ENCODE measurements around the gene TTC21B.

DNA sequence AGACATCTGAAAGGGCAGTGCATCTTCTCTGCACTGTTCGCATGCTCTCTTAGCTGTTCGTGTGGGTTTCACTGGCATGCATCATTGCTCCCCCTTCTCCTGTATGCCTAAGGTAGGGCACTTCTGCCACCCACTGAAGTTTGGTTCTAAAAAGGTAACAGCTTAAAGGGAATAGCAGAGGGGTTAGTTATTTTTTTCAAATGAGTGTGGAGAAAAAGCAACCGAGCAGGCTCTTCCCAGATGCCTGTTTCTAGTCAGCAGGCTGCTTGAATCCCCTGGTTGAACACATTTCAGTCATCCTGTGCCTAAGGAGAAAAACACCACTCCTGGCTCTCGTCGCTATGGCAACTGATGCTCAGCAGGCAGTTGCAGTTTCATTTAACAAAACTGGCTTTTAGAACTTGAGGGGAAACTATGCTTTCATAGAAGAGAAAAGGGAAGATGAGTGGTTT, 89.7 kb downstream of the TTC21B start:
- no peak for TF ChIP-seq EZH2phosphoT487 (IDR thresholded peaks at IDR 0.05; ENCODE audit: low read length)
- TF ChIP-seq, protein P1, sequence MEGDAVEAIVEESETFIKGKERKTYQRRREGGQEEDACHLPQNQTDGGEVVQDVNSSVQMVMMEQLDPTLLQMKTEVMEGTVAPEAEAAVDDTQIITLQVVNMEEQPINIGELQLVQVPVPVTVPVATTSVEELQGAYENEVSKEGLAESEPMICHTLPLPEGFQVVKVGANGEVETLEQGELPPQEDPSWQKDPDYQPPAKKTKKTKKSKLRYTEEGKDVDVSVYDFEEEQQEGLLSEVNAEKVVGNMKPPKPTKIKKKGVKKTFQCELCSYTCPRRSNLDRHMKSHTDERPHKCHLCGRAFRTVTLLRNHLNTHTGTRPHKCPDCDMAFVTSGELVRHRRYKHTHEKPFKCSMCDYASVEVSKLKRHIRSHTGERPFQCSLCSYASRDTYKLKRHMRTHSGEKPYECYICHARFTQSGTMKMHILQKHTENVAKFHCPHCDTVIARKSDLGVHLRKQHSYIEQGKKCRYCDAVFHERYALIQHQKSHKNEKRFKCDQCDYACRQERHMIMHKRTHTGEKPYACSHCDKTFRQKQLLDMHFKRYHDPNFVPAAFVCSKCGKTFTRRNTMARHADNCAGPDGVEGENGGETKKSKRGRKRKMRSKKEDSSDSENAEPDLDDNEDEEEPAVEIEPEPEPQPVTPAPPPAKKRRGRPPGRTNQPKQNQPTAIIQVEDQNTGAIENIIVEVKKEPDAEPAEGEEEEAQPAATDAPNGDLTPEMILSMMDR (IDR thresholded peaks at IDR 0.05; ENCODE audit: low read length): no peak
